WERI-Rb-1 (cell line): ENCODE data around the gene TMEM109.

Experiments used
- DNase-seq: peaks from one replicate; pipeline ENCODE4 v3.0.0-alpha.2; 2020
- H3K27ac ChIP-seq: fragments of 250-450 bp; sonication (Bioruptor Pico); 2 replicates; pipeline ENCODE4 v1.5.1; 2020; ENCODE audit warnings: mild to moderate bottlenecking, moderate library complexity
- H3K27me3 ChIP-seq: fragments of 250-450 bp; sonication (Bioruptor Pico); 2 replicates; pipeline ENCODE4 v1.5.1; 2021; ENCODE audit warnings: mild to moderate bottlenecking, low read depth, moderate library complexity; ENCODE audit not compliant: insufficient read depth, severe bottlenecking
- H3K36me3 ChIP-seq: fragments of 250-450 bp; sonication (Bioruptor Pico); 2 replicates; pipeline ENCODE4 v1.5.1; 2020; ENCODE audit warnings: mild to moderate bottlenecking, moderate library complexity
- H3K4me3 ChIP-seq: 2 replicates; pipeline ENCODE4 v1.5.1; 2011; ENCODE audit warnings: low read depth, mild to moderate bottlenecking, control low read depth, low read length
- H3K9me3 ChIP-seq: fragments of 250-450 bp; sonication (Bioruptor Pico); 2 replicates; pipeline ENCODE4 v1.5.1; 2021; ENCODE audit warnings: mild to moderate bottlenecking, moderate library complexity; ENCODE audit not compliant: severe bottlenecking
- TF ChIP-seq, protein P1 (sequence below): IDR thresholded peaks from 2 replicates; pipeline ENCODE4 v1.5.1; 2011; ENCODE audit warnings: low read depth, mild to moderate bottlenecking, control low read depth, inconsistent platforms, low read length

TMEM109 gene

DNA sequence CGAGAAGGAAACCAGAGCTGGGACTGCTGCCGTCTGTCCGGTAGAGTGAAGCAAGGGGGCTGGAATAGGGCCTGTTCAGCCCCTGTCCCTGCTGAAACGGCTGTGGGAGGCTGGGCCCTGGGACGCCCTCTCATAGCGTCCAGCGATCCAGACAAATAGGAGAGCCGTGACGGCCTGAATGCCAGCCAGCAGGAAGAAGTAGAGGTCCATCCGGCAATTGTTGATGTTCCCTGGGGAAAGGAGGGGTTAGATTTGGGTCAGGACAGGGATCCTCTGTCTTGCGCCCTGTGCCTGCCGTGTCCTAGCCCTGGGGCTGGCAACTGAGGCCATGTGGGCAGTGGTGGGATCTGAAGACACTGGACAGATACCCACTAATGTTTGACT is 23.2 kb downstream of the TMEM109 start:
- TF ChIP-seq, protein P1, sequence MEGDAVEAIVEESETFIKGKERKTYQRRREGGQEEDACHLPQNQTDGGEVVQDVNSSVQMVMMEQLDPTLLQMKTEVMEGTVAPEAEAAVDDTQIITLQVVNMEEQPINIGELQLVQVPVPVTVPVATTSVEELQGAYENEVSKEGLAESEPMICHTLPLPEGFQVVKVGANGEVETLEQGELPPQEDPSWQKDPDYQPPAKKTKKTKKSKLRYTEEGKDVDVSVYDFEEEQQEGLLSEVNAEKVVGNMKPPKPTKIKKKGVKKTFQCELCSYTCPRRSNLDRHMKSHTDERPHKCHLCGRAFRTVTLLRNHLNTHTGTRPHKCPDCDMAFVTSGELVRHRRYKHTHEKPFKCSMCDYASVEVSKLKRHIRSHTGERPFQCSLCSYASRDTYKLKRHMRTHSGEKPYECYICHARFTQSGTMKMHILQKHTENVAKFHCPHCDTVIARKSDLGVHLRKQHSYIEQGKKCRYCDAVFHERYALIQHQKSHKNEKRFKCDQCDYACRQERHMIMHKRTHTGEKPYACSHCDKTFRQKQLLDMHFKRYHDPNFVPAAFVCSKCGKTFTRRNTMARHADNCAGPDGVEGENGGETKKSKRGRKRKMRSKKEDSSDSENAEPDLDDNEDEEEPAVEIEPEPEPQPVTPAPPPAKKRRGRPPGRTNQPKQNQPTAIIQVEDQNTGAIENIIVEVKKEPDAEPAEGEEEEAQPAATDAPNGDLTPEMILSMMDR = no peak
- DNase-seq = no peak
- H3K36me3 ChIP-seq = peaks cover 37% of the 10 kb centered on the region
- no peak overlapping the region for H3K27ac ChIP-seq
- no peaks in the 10 kb centered on the region for H3K27me3 ChIP-seq
- no peak overlapping the region for H3K4me3 ChIP-seq
- H3K9me3 ChIP-seq = no peaks in the 10 kb centered on the region

GRCh38 chr11:60937811-60938210 is 23.9 kb downstream of the TMEM109 start:
- no peak for DNase-seq
- no peak overlapping the region for H3K27ac ChIP-seq
- H3K36me3 ChIP-seq = peaks cover 30% of the 10 kb centered on the region
- TF ChIP-seq, protein P1 = no peak
- H3K27me3 ChIP-seq = no peaks in the 10 kb centered on the region
- H3K4me3 ChIP-seq = no peak overlapping the region
- H3K9me3 ChIP-seq = no peaks in the 10 kb centered on the region

DNA sequence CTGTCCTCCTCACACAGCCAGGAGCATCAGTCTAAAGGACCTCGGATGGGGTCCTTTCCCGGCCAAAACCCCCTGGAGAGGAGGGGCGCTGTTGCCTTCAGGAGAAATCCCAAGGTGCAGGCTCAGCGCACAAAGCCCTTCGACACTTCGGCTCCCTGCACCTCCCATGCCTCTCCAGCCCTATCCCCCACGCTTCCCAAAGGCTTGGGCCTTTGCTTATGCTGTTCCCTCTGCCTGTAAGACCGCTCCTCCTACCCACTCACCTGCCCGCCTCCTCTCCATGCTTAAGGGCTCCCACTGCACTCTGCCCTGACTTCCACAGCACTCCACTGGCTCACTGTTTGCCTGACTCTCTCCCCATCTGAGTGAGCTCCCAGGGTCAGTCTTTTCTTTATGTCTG is 24.5 kb downstream of the TMEM109 start:
- Histone ChIP-seq H3K4me3 (no peak overlapping the region), H3K36me3 (peaks cover 26% of the 10 kb centered on the region), H3K27me3 (no peaks in the 10 kb centered on the region), H3K27ac (no peak overlapping the region), H3K9me3 (no peaks in the 10 kb centered on the region)
- no peak for DNase-seq
- TF ChIP-seq, protein P1 = no peak

GRCh38 chr11:60939301-60939700 is 25.3 kb downstream of the TMEM109 start:
- TF ChIP-seq, protein P1 = no peak
- peaks cover 18% of the 10 kb centered on the region for H3K36me3 ChIP-seq
- DNase-seq = no peak

GRCh38 chr11:60939855-60940254 is 25.9 kb downstream of the TMEM109 start:
- Histone ChIP-seq H3K27me3 (no peaks in the 10 kb centered on the region), H3K4me3 (no peak overlapping the region), H3K9me3 (no peaks in the 10 kb centered on the region), H3K27ac (no peak overlapping the region), H3K36me3 (peaks cover 12% of the 10 kb centered on the region)
- no peak for DNase-seq
- TF ChIP-seq, protein P1 = no peak

More at GRCh38 chr11:60939301-60939700, 25.3 kb downstream of the TMEM109 start:
- Histone ChIP-seq H3K4me3 (no peak overlapping the region), H3K27ac (no peak overlapping the region), H3K9me3 (no peaks in the 10 kb centered on the region), H3K27me3 (no peaks in the 10 kb centered on the region)

- Histone ChIP-seq H3K27ac (no peak overlapping the region), H3K27me3 (no peaks in the 10 kb centered on the region), H3K9me3 (no peaks in the 10 kb centered on the region), H3K4me3 (no peak overlapping the region), H3K36me3 (no peaks in the 10 kb centered on the region; the same call in 1 of the 2 replicates)
- TF ChIP-seq, protein P1 = no peak
- DNase-seq = no peak
Observed at GRCh38 chr11:60941371-60942119, 27.6 kb downstream of the TMEM109 start.
